ENCODE data around the gene AQP11.

GRCh38 chr11:77636731-77637344 lies 47.1 kb downstream of the AQP11 start:
- no peak for TF ChIP-seq POLR2A (IDR thresholded peaks at IDR 0.05)
- TF ChIP-seq, protein P1, sequence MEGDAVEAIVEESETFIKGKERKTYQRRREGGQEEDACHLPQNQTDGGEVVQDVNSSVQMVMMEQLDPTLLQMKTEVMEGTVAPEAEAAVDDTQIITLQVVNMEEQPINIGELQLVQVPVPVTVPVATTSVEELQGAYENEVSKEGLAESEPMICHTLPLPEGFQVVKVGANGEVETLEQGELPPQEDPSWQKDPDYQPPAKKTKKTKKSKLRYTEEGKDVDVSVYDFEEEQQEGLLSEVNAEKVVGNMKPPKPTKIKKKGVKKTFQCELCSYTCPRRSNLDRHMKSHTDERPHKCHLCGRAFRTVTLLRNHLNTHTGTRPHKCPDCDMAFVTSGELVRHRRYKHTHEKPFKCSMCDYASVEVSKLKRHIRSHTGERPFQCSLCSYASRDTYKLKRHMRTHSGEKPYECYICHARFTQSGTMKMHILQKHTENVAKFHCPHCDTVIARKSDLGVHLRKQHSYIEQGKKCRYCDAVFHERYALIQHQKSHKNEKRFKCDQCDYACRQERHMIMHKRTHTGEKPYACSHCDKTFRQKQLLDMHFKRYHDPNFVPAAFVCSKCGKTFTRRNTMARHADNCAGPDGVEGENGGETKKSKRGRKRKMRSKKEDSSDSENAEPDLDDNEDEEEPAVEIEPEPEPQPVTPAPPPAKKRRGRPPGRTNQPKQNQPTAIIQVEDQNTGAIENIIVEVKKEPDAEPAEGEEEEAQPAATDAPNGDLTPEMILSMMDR (IDR thresholded peaks at IDR 0.05): no peak

All from lower leg skin (tissue), 3 donors.